Hepatocyte (in vitro differentiated cells): ENCODE results near the gene SCGB1C2.

Experiments
- CTCF ChIP-seq: fragments of 200-600 bp; sonication (generic); IDR thresholded peaks from 2 replicates; pipeline ENCODE4 v1.5.1; 2016; ENCODE audit warnings: antibody characterized with exemption, mild to moderate bottlenecking; ENCODE audit not compliant: poor library complexity
- EZH2 ChIP-seq: fragments of 200-600 bp; sonication (generic); IDR thresholded peaks from 2 replicates; pipeline ENCODE4 v1.6.1; 2016; ENCODE audit warnings: antibody characterized with exemption, mild to moderate bottlenecking, borderline replicate concordance
- EZH2phosphoT487 ChIP-seq: fragments of 200-600 bp; sonication (generic); IDR thresholded peaks from one replicate; pipeline ENCODE4 v1.6.1; 2018; ENCODE audit warnings: antibody characterized with exemption, mild to moderate bottlenecking, low read depth, moderate library complexity; ENCODE audit not compliant: unreplicated experiment, severe bottlenecking

GRCh38 chr17:165939-166338 is 28.6 kb downstream of the SCGB1C2 start:
- TF ChIP-seq CTCF (no peak), EZH2 (no peak), EZH2phosphoT487 (no peak)
